ENCODE results near the gene MRPL42. TPM values are rescaled to one million over a fixed set of nuclear protein-coding genes. Genes with fewer than 3 reads are reported as not detected.

MRPL42 gene
- total and polyA plus RNA-seq, 2 experiments from 2014 or later, result 41.5 to 92.5 TPM

GRCh38 chr12:93540466-93540865 lies 73.2 kb downstream of the MRPL42 start:
- Histone ChIP-seq H3K9me3 (ENCODE audit: low read depth) (no peaks in the 10 kb centered on the region), H3K27me3 (no peaks in the 10 kb centered on the region), H3K36me3 (no peaks in the 10 kb centered on the region), H3K4me1 (ENCODE audit: low read depth) (peaks cover 11% of the 10 kb centered on the region), H3K4me3 (no peak overlapping the region), H3K27ac (no peak overlapping the region)
- no peak for DNase-seq (ENCODE audit: low read depth in 1 of 2, low spot score in 1 of 2)
- no peak for TF ChIP-seq CTCF (IDR thresholded peaks at IDR 0.05; ENCODE audit: low read depth, low read length)

- TF ChIP-seq CTCF (IDR thresholded peaks at IDR 0.05; ENCODE audit: low read depth, low read length), result no peak
- H3K36me3 ChIP-seq, result no peaks in the 10 kb centered on the region
- H3K9me3 ChIP-seq (ENCODE audit: low read depth), result no peaks in the 10 kb centered on the region
- no peak overlapping the region for H3K27ac ChIP-seq
- peaks cover 6% of the 10 kb centered on the region for H3K4me1 ChIP-seq (ENCODE audit: low read depth)
- H3K27me3 ChIP-seq, result no peaks in the 10 kb centered on the region
- H3K4me3 ChIP-seq, result no peak overlapping the region
- DNase-seq (ENCODE audit: low read depth in 1 of 2, low spot score in 1 of 2), result no peak
Measured at GRCh38 chr12:93541578-93542225, 74.4 kb downstream of the MRPL42 start.

GRCh38 chr12:93547778-93548177 lies 80.5 kb downstream of the MRPL42 start:
- Histone ChIP-seq H3K36me3 (no peaks in the 10 kb centered on the region), H3K27ac (no peak overlapping the region), H3K27me3 (no peaks in the 10 kb centered on the region), H3K4me3 (no peak overlapping the region), H3K9me3 (ENCODE audit: low read depth) (no peaks in the 10 kb centered on the region), H3K4me1 (ENCODE audit: low read depth) (no peaks in the 10 kb centered on the region)
- no peak for DNase-seq (ENCODE audit: low read depth in 1 of 2, low spot score in 1 of 2)
- TF ChIP-seq CTCF (IDR thresholded peaks at IDR 0.05; ENCODE audit: low read depth, low read length), result no peak

GRCh38 chr12:93549174-93549573 lies 81.9 kb downstream of the MRPL42 start:
- Histone ChIP-seq H3K36me3 (no peaks in the 10 kb centered on the region), H3K4me1 (ENCODE audit: low read depth) (no peaks in the 10 kb centered on the region), H3K27ac (no peak overlapping the region), H3K4me3 (no peak overlapping the region), H3K27me3 (no peaks in the 10 kb centered on the region), H3K9me3 (ENCODE audit: low read depth) (no peaks in the 10 kb centered on the region)
- DNase-seq (ENCODE audit: low read depth in 1 of 2, low spot score in 1 of 2), result no peak
- no peak for TF ChIP-seq CTCF (IDR thresholded peaks at IDR 0.05; ENCODE audit: low read depth, low read length)

GRCh38 chr12:93550748-93551611 lies 83.7 kb downstream of the MRPL42 start:
- Histone ChIP-seq H3K4me3 (no peak overlapping the region), H3K9me3 (ENCODE audit: low read depth) (no peaks in the 10 kb centered on the region), H3K27me3 (no peaks in the 10 kb centered on the region), H3K4me1 (ENCODE audit: low read depth) (no peaks in the 10 kb centered on the region), H3K27ac (no peak overlapping the region), H3K36me3 (no peaks in the 10 kb centered on the region)
- DNase-seq (ENCODE audit: low read depth in 1 of 2, low spot score in 1 of 2), result no peak
- TF ChIP-seq CTCF (IDR thresholded peaks at IDR 0.05; ENCODE audit: low read depth, low read length), result no peak
